DMS153 (cell line): ENCODE results near the gene DBET.
"Not testable (repeated sequence)": the region's sequence is repeated elsewhere in the genome, so short reads cannot be mapped to it uniquely, and the experiment has no call there.

ENCODE experiments used
- DNase-seq: peaks from one replicate; lab custom pipeline; 2025; lab: John Stamatoyannopoulos, UW

DBET gene

GRCh38 chr4:190049378-190050239 is 14.7 kb upstream of the DBET start:
- DNase-seq, result not testable (repeated sequence)

- not testable (repeated sequence) for DNase-seq
Measured at GRCh38 chr4:190058997-190059396, 5.3 kb upstream of the DBET start.

GRCh38 chr4:190064805-190065204 is 503 bp downstream of the DBET start:
- DNase-seq, result not testable (repeated sequence)

GRCh38 chr4:190068351-190068750 is 4.0 kb downstream of the DBET start:
- not testable (repeated sequence) for DNase-seq

GRCh38 chr4:190093052-190093451 is 28.8 kb downstream of the DBET start:
- DNase-seq, result not testable (repeated sequence)

- not testable (repeated sequence) for DNase-seq
Measured at GRCh38 chr4:190094031-190094430, 29.7 kb downstream of the DBET start.

GRCh38 chr4:190095335-190095734 is 31.0 kb downstream of the DBET start:
- DNase-seq, result not testable (repeated sequence)

- not testable (repeated sequence) for DNase-seq
Measured at GRCh38 chr4:190099605-190100004, 35.3 kb downstream of the DBET start.

- DNase-seq, result not testable (repeated sequence)
Measured at GRCh38 chr4:190101525-190101924, 37.2 kb downstream of the DBET start.

GRCh38 chr4:190106191-190106590 is 41.9 kb downstream of the DBET start:
- not testable (repeated sequence) for DNase-seq

- not testable (repeated sequence) for DNase-seq
Measured at GRCh38 chr4:190106611-190107480, 42.5 kb downstream of the DBET start.

- not testable (repeated sequence) for DNase-seq
Measured at GRCh38 chr4:190107766-190108485, 43.6 kb downstream of the DBET start.

- not testable (repeated sequence) for DNase-seq
Measured at GRCh38 chr4:190108756-190109155, 44.5 kb downstream of the DBET start.

- not testable (repeated sequence) for DNase-seq
Measured at GRCh38 chr4:190109390-190110011, 45.2 kb downstream of the DBET start.

- not testable (repeated sequence) for DNase-seq
Measured at GRCh38 chr4:190110033-190110432, 45.7 kb downstream of the DBET start.

- DNase-seq, result not testable (repeated sequence)
Measured at GRCh38 chr4:190110570-190111295, 46.4 kb downstream of the DBET start.

GRCh38 chr4:190112879-190113278 is 48.6 kb downstream of the DBET start:
- DNase-seq, result not testable (repeated sequence)

GRCh38 chr4:190114991-190115390 is 50.7 kb downstream of the DBET start:
- not testable (repeated sequence) for DNase-seq
